Measurements from ENCODE around the gene DLGAP5.

Gene DLGAP5

GRCh38 chr14:55136885-55137786 lies 54.2 kb downstream of the DLGAP5 start:
- no peak for TF ChIP-seq CTCF (conservative IDR thresholded peaks at IDR 0.05)
- no peak for TF ChIP-seq ZFX (IDR thresholded peaks at IDR 0.05)
- H3K27ac ChIP-seq = no peak overlapping the region

DNA sequence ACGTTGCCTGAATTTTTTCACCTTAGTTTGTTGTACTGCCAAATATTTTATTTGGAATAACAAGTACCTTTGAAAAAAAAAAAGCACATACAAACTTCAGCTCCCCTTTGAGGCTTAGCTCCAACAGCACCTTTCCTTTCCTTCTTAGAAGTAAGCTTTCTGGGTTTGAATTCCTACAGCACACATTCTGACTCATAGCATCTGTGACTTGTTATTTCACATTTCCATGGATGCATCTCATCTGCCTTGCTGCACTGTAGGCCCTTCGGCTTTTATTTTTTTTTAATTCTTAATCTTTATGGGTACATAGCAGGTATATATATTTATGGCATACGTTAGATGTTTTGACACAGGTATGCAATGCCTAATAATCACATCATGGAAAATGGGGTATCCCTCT lies 55.1 kb downstream of the DLGAP5 start:
- TF ChIP-seq CTCF (conservative IDR thresholded peaks at IDR 0.05) = no peak
- no peak for TF ChIP-seq ZFX (IDR thresholded peaks at IDR 0.05)
- no peak overlapping the region for H3K27ac ChIP-seq

GRCh38 chr14:55133416-55133815 lies 58.0 kb downstream of the DLGAP5 start:
- TF ChIP-seq CTCF (conservative IDR thresholded peaks at IDR 0.05) = no peak; the same call in 1 of the 2 replicates
- TF ChIP-seq ZFX (IDR thresholded peaks at IDR 0.05) = no peak
- no peak overlapping the region for H3K27ac ChIP-seq

DNA sequence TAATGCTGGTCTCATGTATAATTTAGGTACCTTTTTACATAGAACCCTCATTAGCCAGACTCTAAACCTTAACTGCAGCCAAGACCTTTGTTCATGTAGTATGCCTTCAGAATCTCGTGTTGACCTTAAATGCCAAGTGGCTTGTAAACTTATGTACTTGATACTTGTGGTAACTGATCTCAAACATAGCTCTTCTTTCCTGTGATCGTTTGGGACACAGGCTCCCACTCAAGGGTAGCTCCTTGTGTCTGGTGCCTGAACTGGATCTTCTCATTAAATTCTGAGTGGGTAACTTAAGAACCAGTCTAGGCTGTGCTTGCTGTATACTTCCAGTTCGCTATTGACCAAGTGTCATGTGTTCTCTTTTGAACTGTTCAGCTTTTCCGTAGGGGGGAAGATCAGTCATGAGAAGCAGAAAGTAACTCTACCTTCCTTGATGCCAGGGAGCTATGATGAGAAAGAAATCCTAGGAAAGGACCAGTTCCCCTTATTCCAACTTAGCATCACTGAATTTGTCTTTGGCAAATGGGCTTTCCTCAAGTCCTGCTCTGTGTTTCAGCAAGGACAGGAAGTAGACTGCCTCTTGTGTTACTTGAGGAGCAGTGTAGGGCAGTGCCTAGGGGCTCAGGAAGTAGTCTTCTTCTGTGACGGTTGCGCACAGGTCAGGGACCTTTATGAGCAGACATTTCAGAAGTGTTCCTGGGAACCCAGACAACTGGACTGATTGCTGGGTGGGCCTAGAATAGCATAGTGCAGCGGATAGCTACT lies 59.8 kb downstream of the DLGAP5 start:
- H3K27ac ChIP-seq = no peak overlapping the region; the same call in 1 of the 2 replicates

GRCh38 chr14:55130196-55130550 lies 61.2 kb downstream of the DLGAP5 start:
- peak overlapping the region; percentile 68 for H3K27ac ChIP-seq
- no peak for TF ChIP-seq CTCF (conservative IDR thresholded peaks at IDR 0.05)
- no peak for TF ChIP-seq ZFX (IDR thresholded peaks at IDR 0.05)

More for the DNA sequence above, 59.8 kb downstream of the DLGAP5 start:
- no peak for TF ChIP-seq CTCF (conservative IDR thresholded peaks at IDR 0.05)

- H3K27ac ChIP-seq = peak overlapping the region; percentile 68
- TF ChIP-seq CTCF (conservative IDR thresholded peaks at IDR 0.05) (no peak), ZFX (IDR thresholded peaks at IDR 0.05) (no peak)
These were observed 61.8 kb downstream of the DLGAP5 start for GRCh38 chr14:55129428-55130195.
